Prostate gland (tissue), 2 donors: ENCODE data around the gene PVALB.

ENCODE experiments used
- CTCF ChIP-seq, 4 experiments: fragments of 200-600 bp in 2 of 4; fragments of 450-650 bp in 2 of 4; sonication (generic) in 2 of 4; IDR thresholded peaks; 1 replicate in 3 of 4; 2 replicates in 1 of 4; pipeline ENCODE4 v1.5.1; 2016 to 2019; ENCODE audit warnings: antibody characterized with exemption in 4 of 4, mild to moderate bottlenecking in 2 of 4, moderate library complexity in 2 of 4
- POLR2A ChIP-seq: fragments of 450-650 bp; IDR thresholded peaks from one replicate; pipeline ENCODE4 v1.6.1; 2016; ENCODE audit warnings: antibody characterized with exemption, mild to moderate bottlenecking
- POLR2AphosphoS5 ChIP-seq: sonication (generic); formaldehyde crosslinking; IDR thresholded peaks from one replicate; pipeline ENCODE4 v1.6.1; 2017; ENCODE audit warnings: antibody characterized with exemption

GRCh38 chr22:36852056-36852973 is 35.5 kb upstream of the PVALB start:
- TF ChIP-seq CTCF (IDR thresholded peaks at IDR 0.05): no peak
- no peak for TF ChIP-seq POLR2A
- no peak for TF ChIP-seq POLR2AphosphoS5
